ENCODE results near the gene RAD52.

Gene RAD52

DNA sequence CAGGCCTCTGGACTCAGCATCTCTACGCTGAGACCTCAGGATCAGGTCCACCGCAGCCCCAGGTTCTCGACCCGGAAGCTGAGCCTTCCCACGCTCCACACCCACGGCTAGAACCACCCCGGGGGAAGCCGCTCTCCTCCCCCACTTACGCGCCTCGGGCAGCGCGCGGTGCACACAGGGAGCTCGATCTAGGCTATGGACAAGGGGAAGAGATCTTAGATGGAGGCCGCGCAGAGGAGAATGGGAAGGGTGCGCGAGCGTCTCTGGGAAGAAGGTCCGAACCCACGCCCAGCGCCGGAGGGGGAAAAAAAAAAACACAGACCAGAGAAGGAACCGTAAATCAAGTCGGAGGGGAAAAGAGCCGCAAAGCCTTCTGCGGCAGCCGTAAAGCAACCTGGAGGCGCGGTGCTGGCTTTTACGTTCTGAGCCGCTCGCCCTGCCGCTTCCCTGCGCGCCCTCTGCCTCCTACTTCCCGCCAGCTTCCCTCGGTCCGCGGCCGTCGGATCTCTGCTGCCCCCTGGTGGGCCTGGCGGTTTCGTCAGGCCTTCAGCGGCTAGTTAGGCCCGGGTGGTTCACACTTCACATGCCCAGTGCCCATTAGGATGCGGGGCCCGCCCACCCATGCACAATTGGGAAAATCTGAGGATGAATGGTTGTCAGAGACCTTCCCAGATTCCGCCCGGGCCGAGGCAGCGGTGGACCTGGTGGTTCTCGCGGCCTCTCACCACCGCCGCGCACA, at the start of gene RAD52:
RAD52 (minus strand) TSS at position 242 of the 739 bp plus-strand sequence. CDS start 16,636 bp downstream, outside the sequence.
- in situ Hi-C loops (cut with MboI; ENCODE audit: low sequenced_read_pairs): no loop called here

- in situ Hi-C loops (cut with MboI; ENCODE audit: low sequenced_read_pairs): no loop called here
These were observed 48.8 kb upstream of the RAD52 start for GRCh38 chr12:998020-998874.

DNA sequence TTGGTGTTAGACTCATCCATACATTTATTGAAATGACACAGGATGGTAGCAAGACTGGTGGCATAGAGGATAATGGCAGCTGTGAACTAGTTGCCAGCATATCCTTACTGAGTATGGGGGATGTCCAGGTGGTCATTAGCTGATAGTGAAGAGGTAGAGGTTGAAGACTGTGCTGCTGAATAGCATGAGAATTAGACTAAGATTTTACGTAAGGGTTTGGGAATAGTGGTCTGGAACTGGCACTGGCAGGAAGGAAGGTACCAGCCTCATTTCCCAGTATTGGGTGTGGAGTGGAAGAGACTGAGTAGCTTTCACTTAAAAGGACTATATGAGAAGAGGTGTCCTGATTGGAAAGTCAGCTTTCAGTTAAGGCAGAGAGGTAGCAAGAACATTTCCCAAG, 48.0 kb upstream of the RAD52 start:
- in situ Hi-C loops (cut with MboI; ENCODE audit: low sequenced_read_pairs): no loop called here

- in situ Hi-C loops (cut with MboI; ENCODE audit: low sequenced_read_pairs): no loop called here
These were observed 47.4 kb upstream of the RAD52 start for GRCh38 chr12:996881-997280.

- in situ Hi-C loops (cut with MboI; ENCODE audit: low sequenced_read_pairs): no loop called here
These were observed 43.2 kb upstream of the RAD52 start for GRCh38 chr12:992647-993046.

DNA sequence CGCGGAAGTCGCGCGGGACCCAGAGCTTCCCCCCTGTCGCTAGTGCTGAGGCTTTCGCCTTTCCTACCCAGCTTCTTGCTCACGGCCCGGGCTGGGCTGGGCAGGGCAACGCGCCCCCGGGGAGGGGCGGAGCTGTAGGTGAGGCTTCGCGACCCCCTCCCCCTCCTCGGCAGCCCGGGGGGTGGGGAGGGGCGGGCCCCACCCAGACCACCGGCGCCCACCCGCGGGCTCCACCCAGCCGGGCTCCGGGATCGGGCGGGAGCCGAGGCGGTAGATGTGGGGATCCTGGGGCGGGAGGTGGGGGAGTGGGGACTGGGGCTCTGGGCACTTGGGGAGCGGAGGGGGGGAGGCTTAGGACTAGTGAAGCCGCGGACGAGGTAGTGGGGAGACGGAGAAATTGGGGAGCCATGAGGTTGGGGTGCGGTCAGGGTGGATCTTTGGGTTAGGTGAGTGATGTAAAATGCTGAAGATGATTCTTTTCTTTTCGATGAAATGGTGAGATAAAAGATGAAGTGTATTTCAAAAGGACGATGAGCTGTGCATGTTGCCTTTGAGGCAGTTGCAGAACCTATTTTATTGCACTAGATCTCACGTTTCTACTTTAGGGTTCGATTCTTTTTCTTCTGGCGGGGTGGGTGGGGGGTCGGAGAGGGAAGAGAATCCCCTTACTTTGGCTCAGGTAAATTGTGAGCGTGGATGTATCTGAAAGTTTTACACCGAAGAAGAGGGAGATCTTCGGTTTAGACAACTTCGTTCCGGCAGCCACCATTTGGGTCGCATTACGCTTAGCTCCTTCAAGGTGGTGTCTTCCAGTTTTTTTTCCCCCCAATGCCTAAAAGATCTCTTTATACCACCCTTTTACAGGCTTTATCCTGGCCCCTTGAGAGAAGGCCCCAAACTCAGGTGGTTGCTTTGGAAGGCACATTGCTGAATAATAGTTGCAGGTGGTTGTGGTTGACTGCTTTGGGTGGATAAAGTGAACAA, 42.1 kb upstream of the RAD52 start:
- in situ Hi-C loops (cut with MboI; ENCODE audit: low sequenced_read_pairs): no loop called here

DNA sequence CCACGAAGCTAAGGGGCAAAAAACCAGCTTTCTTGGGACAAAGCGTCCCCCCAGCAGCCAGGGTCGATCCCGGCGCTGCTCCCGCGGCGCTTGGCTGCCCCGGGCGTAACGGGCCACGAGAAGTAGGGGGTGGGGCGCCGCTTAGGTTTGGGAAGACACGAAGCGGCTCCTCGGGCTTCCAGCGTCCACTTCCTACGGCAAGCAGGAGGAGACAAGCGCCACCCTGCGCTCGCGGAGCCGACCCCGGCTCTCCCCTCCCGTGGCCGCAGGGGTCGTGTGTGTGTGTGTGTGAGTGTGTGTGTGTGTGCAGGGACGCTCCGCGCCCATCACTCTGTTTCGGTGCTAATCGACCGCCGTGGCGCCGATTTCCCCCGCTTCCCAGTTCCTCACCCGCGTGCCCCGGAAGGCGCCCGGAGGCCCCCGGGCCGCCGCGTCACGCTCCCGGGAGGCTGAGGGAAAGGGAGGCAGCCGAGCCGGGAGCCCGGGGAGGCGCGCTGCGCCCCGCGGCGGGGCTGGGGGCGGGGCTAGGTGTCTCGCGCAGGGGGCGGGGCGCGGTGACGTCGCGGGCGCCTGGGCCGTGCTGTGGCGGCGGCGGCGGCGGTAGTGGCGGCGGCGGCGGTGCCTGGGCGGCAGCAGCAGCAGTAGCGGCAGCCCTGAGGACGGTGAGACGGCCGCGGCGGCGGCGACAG, 41.3 kb upstream of the RAD52 start, which contains the start of gene ERC1:
ERC1 (plus strand) TSS at position 563 of the 689 bp plus-strand sequence. CDS start 36,681 bp downstream, outside the sequence.
- in situ Hi-C loops (cut with MboI; ENCODE audit: low sequenced_read_pairs): no loop called here

GRCh38 chr12:989751-990660, 40.5 kb upstream of the RAD52 start:
- in situ Hi-C loops (cut with MboI; ENCODE audit: low sequenced_read_pairs): no loop called here

DNA sequence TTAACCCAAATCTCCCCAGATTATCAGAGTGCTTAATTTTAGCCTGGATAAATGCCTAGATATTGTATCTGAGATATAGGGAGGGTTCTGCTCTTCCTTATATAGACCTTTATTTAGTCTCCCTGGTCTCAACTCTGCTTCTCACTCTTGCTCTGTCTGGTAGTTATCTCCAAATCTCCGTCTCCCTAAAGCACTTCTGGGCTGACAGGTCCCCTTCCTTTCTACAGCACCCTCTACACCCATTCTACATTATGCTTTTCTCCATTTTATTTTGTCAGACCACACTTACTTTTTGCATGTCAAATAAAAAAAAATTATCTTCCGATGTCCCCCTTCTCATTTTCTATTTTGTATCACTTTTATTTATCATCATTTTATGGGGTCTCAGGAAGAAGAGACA, 39.6 kb upstream of the RAD52 start:
- in situ Hi-C loops (cut with MboI; ENCODE audit: low sequenced_read_pairs): no loop called here

DNA sequence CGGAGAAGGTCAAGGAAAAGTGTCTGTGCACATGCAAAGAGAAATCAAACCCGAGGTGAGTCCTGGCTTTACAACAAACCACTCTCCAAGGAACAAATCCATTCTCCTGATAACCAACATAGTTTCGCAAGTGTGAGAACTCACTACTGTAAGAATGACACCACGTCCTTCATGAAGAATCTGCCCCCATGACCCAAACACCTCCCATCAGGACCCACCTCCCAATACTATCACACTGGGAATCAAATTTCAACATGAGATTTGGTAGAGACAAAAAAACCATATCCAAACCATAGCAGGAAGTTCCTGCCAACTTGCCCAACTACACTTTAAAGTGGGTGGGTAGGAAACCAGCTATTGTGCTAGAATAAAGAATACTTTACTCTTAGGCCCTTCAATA, 39.2 kb upstream of the RAD52 start:
- in situ Hi-C loops (cut with MboI; ENCODE audit: low sequenced_read_pairs): no loop called here

DNA sequence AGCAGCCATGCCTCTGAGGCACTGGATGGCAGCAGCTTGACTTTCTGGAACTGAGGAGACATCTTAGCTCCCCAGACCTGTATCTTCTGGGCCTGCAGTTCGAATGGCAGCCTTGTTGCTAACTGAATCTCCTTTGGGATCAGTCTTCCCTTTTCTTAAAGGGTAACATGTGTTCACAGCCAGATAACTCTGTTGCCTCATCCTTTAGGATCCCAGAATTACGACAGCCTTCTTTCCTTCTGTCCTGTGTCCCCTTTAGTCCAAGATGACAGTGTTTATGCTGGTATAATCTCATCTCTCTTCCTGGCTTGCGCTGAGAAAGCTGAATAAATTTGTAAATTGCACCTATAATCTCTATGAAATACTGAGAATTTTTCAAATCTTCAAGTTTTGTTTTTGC, 32.5 kb upstream of the RAD52 start:
- in situ Hi-C loops (cut with MboI; ENCODE audit: low sequenced_read_pairs): no loop called here

DNA sequence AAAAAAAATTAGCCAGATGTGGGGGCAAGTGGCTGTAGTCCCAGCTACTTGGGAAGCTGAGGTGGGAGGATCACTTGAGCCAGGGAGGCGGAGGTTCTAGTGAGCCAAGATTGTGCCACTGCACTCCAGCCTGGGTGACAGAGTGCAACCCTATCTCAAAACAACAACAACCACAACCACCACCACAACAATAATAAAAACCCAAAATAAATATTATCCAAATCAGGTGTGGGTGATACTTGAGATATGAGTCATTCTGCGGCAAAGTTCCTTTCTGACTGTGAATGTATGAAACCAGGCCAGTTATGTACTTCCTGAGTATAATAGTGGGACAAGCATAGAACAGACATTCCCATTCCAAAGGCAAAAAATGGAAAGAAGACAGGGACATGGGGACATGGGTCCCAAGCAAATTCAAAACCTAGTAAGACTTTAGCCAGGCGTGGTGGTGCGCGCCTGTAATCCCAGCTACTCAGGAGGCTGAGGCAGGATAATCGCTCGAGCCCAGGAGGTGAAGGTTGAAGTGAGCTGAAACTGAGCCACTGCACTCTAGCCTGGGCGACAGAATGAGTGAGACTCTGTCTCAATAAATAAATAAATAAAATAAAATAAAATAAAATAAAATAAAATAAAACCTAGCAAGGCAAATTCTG, 31.8 kb upstream of the RAD52 start:
- in situ Hi-C loops (cut with MboI; ENCODE audit: low sequenced_read_pairs): no loop called here

GRCh38 chr12:979349-979748, 29.9 kb upstream of the RAD52 start:
- in situ Hi-C loops (cut with MboI; ENCODE audit: low sequenced_read_pairs): no loop called here

- in situ Hi-C loops (cut with MboI; ENCODE audit: low sequenced_read_pairs): no loop called here
These were observed 27.7 kb upstream of the RAD52 start for GRCh38 chr12:977156-977555.

GRCh38 chr12:976644-977043, 27.1 kb upstream of the RAD52 start:
- in situ Hi-C loops (cut with MboI; ENCODE audit: low sequenced_read_pairs): no loop called here

- in situ Hi-C loops (cut with MboI; ENCODE audit: low sequenced_read_pairs): no loop called here
These were observed 24.9 kb upstream of the RAD52 start for GRCh38 chr12:974271-974862.

- in situ Hi-C loops (cut with MboI; ENCODE audit: low sequenced_read_pairs): no loop called here
These were observed 22.5 kb upstream of the RAD52 start for GRCh38 chr12:971991-972390.

DNA sequence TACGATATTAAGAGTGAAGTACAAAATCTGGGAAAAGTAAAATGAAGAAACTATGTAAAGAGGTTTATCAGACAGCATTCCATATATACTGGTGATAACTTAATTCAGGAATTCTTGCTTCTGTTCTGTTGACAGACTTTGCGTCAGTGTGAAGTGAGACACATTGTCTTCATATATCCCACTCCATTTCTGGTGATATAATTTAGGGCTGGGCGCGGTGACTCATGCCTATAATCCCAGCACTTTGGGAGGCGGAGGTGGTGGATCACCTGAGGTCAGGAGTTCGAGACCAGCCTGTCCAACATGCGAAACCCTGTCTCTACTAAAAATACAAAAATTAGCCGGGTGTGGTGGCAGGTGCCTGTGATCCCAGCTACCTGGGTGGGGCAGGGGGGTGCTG, 20.3 kb upstream of the RAD52 start:
- in situ Hi-C loops (cut with MboI; ENCODE audit: low sequenced_read_pairs): no loop called here
